HL-60/S4 treated with phorbol 12-myristate 13-acetate at 8.2 ng/mL for 4 days and 3 days (cell line): ENCODE measurements around the gene STK32B.
"Not testable (repeated sequence)": the region's sequence is repeated elsewhere in the genome, so short reads cannot be mapped to it uniquely, and the experiment has no call there.

Experiments used
- in situ Hi-C: fragments of 300-500 bp; cut with MboI; formaldehyde crosslinking; loops from 2 replicates; pipeline ENCODE4 v1.15.0; 2022; ENCODE audit warnings: low sequenced_read_pairs

STK32B gene

GRCh38 chr4:5203309-5203992 lies 152.2 kb downstream of the STK32B start:
- in situ Hi-C loops: no loop called here

GRCh38 chr4:5203993-5204310 lies 152.7 kb downstream of the STK32B start:
- in situ Hi-C loops: no loop called here

- in situ Hi-C loops: no loop called here
Observed at GRCh38 chr4:5204781-5205180, 153.5 kb downstream of the STK32B start.

GRCh38 chr4:5206016-5206790 lies 154.9 kb downstream of the STK32B start:
- in situ Hi-C loops: no loop called here

- in situ Hi-C loops: no loop called here
Observed at GRCh38 chr4:5209862-5210261, 158.6 kb downstream of the STK32B start.

GRCh38 chr4:5211282-5211839 lies 160.1 kb downstream of the STK32B start:
- in situ Hi-C loops: no loop called here

- in situ Hi-C loops: no loop called here
Observed at GRCh38 chr4:5212255-5213013, 161.2 kb downstream of the STK32B start.

- in situ Hi-C loops: no loop called here
Observed at GRCh38 chr4:5213087-5213595, 161.9 kb downstream of the STK32B start.

GRCh38 chr4:5215321-5215720 lies 164.0 kb downstream of the STK32B start:
- in situ Hi-C loops: no loop called here

- in situ Hi-C loops: no loop called here
Observed at GRCh38 chr4:5217421-5217820, 166.1 kb downstream of the STK32B start.

GRCh38 chr4:5218376-5219069 lies 167.2 kb downstream of the STK32B start:
- in situ Hi-C loops: no loop called here

- in situ Hi-C loops: no loop called here
Observed at GRCh38 chr4:5220028-5220427, 168.7 kb downstream of the STK32B start.

- in situ Hi-C loops: no loop called here
Observed at GRCh38 chr4:5222047-5222446, 170.8 kb downstream of the STK32B start.

GRCh38 chr4:5222951-5223350 lies 171.7 kb downstream of the STK32B start:
- in situ Hi-C loops: no loop called here

- in situ Hi-C loops: no loop called here
Observed at GRCh38 chr4:5224340-5224739, 173.1 kb downstream of the STK32B start.

GRCh38 chr4:5232549-5232948 lies 181.3 kb downstream of the STK32B start:
- in situ Hi-C loops: no loop called here

- in situ Hi-C loops: no loop called here
Observed at GRCh38 chr4:5237086-5237660, 185.9 kb downstream of the STK32B start.

- in situ Hi-C loops: no loop called here
Observed at GRCh38 chr4:5238173-5238572, 186.9 kb downstream of the STK32B start.

- in situ Hi-C loops: not testable (repeated sequence)
Observed at GRCh38 chr4:5247061-5247460, 195.8 kb downstream of the STK32B start.

- in situ Hi-C loops: no loop called here
Observed at GRCh38 chr4:5247735-5248134, 196.5 kb downstream of the STK32B start.
